ENCODE results near the gene LONP1.
"Not testable (repeated sequence)": the region's sequence is repeated elsewhere in the genome, so short reads cannot be mapped to it uniquely, and the experiment has no call there.

Gene LONP1

GRCh38 chr19:5719961-5720790, at the start of gene LONP1, which contains the start of gene CATSPERD:
Gene LONP1 (minus strand): TSS chr19:5720146. CDS start chr19:5720132, 14 bp downstream.
Gene CATSPERD (plus strand): TSS chr19:5720637. CDS start chr19:5720738, 101 bp downstream.
- peak; percentile 99 for DNase-seq (ENCODE audit: low spot score)

GRCh38 chr19:5767949-5768348, 48.0 kb upstream of the LONP1 start:
- DNase-seq (ENCODE audit: low spot score) = no peak

- DNase-seq (ENCODE audit: low spot score) = no peak
Measured at GRCh38 chr19:5765220-5765619, 45.3 kb upstream of the LONP1 start.

- DNase-seq (ENCODE audit: low spot score) = no peak
Measured at GRCh38 chr19:5762608-5763217, 42.8 kb upstream of the LONP1 start.

GRCh38 chr19:5753743-5754142, 33.8 kb upstream of the LONP1 start:
- no peak for DNase-seq (ENCODE audit: low spot score)

- DNase-seq (ENCODE audit: low spot score) = no peak
Measured at GRCh38 chr19:5751709-5752108, 31.8 kb upstream of the LONP1 start.

GRCh38 chr19:5749505-5749904, 29.6 kb upstream of the LONP1 start:
- no peak for DNase-seq (ENCODE audit: low spot score)

GRCh38 chr19:5748920-5749319, 29.0 kb upstream of the LONP1 start:
- not testable (repeated sequence) for DNase-seq (ENCODE audit: low spot score)

GRCh38 chr19:5744999-5745398, 25.1 kb upstream of the LONP1 start:
- DNase-seq (ENCODE audit: low spot score) = not testable (repeated sequence)

GRCh38 chr19:5743630-5744029, 23.7 kb upstream of the LONP1 start:
- DNase-seq (ENCODE audit: low spot score) = no peak

- no peak for DNase-seq (ENCODE audit: low spot score)
Measured at GRCh38 chr19:5742051-5742450, 22.1 kb upstream of the LONP1 start.

GRCh38 chr19:5738423-5738822, 18.5 kb upstream of the LONP1 start:
- no peak for DNase-seq (ENCODE audit: low spot score)

GRCh38 chr19:5733172-5733571, 13.2 kb upstream of the LONP1 start:
- not testable (repeated sequence) for DNase-seq (ENCODE audit: low spot score)

- DNase-seq (ENCODE audit: low spot score) = no peak
Measured at GRCh38 chr19:5727453-5728050, 7.6 kb upstream of the LONP1 start.

GRCh38 chr19:5719274-5719960, 529 bp downstream of the LONP1 start:
- no peak for DNase-seq (ENCODE audit: low spot score)

GRCh38 chr19:5718579-5719273, 1.2 kb downstream of the LONP1 start:
- DNase-seq (ENCODE audit: low spot score) = no peak

- no peak for DNase-seq (ENCODE audit: low spot score)
Measured at GRCh38 chr19:5718037-5718578, 1.8 kb downstream of the LONP1 start.

- no peak for DNase-seq (ENCODE audit: low spot score)
Measured at GRCh38 chr19:5717215-5717935, 2.6 kb downstream of the LONP1 start.

- DNase-seq (ENCODE audit: low spot score) = no peak
Measured at GRCh38 chr19:5714816-5715215, 5.1 kb downstream of the LONP1 start.

GRCh38 chr19:5713228-5713627, 6.7 kb downstream of the LONP1 start:
- no peak for DNase-seq (ENCODE audit: low spot score)

GRCh38 chr19:5711713-5712161, 8.2 kb downstream of the LONP1 start:
- no peak for DNase-seq (ENCODE audit: low spot score)
